Tibial nerve (tissue), 4 donors: ENCODE measurements around the gene COX6A1. TPM values are rescaled to one million over a fixed set of nuclear protein-coding genes. Genes with fewer than 3 reads are reported as not detected.
"Not testable (repeated sequence)": the region's sequence is repeated elsewhere in the genome, so short reads cannot be mapped to it uniquely, and the experiment has no call there.

Experiments
- DNase-seq, 2 donors: peaks; one replicate each; pipeline ENCODE4 v3.0.0-alpha.2; 2019; ENCODE audit warnings: low spot score in 2 of 2
- H3K27ac ChIP-seq, 4 donors: fragments of 200-600 bp; sonication (generic) in 3 of 4; one replicate each; pipeline ENCODE4 v1.5.1; 2017 to 2019; ENCODE audit warnings: mild to moderate bottlenecking in 1 of 4
- H3K27me3 ChIP-seq, 2 donors: fragments of 200-600 bp; sonication (generic) in 1 of 2; one replicate each; pipeline versions ENCODE4 v1.5.1 to v1.6.0; 2017 to 2019
- H3K36me3 ChIP-seq, 3 donors: fragments of 200-600 bp; sonication (generic); one replicate each; pipeline ENCODE4 v1.5.1; 2018 to 2019
- H3K4me1 ChIP-seq, 4 donors: fragments of 200-600 bp; sonication (generic) in 3 of 4; one replicate each; pipeline ENCODE4 v1.5.1; 2017 to 2019
- H3K4me3 ChIP-seq, 4 donors: fragments of 200-600 bp; sonication (generic) in 3 of 4; one replicate each; pipeline ENCODE4 v1.5.1; 2017 to 2019; ENCODE audit warnings: mild to moderate bottlenecking in 1 of 4, moderate library complexity in 1 of 4
- H3K9me3 ChIP-seq, 4 donors: fragments of 200-600 bp; sonication (generic) in 3 of 4; one replicate each; pipeline ENCODE4 v1.5.1; 2017 to 2019
- CTCF ChIP-seq, 5 experiments: fragments of 200-600 bp in 3 of 5; fragments of 450-650 bp in 2 of 5; sonication (generic) in 3 of 5; IDR thresholded peaks; one replicate each; pipeline ENCODE4 v1.5.1; 2016 to 2019; ENCODE audit warnings: antibody characterized with exemption in 5 of 5, mild to moderate bottlenecking in 3 of 5, moderate library complexity in 2 of 5
- EP300 ChIP-seq, 2 donors: sonication (generic); formaldehyde crosslinking; IDR thresholded peaks; one replicate each; pipeline ENCODE4 v1.6.1; 2017; ENCODE audit warnings: antibody characterized with exemption in 2 of 2, mild to moderate bottlenecking in 1 of 2
- POLR2A ChIP-seq, 2 donors: fragments of 450-650 bp; IDR thresholded peaks; one replicate each; pipeline ENCODE4 v1.6.1; 2017; ENCODE audit warnings: antibody characterized with exemption in 2 of 2, mild to moderate bottlenecking in 2 of 2, moderate library complexity in 2 of 2
- WGBS, 2 donors: methylation state at CpG; one replicate each; pipeline ENCODE4 v1.1.5; 2018; 5-methylcytosine and 5-hydroxymethylcytosine counted together
- total RNA-seq, 4 donors: library from RNA; depleted of rRNA; stranded (reverse); fragments of >200 nt; gene quantifications; one replicate each; pipeline ENCODE4 v1.1.0, GENCODE V29; 2016

The COX6A1 gene
- total RNA-seq, 4 donors from 2014 or later = 458 to 661 (median 570) TPM

GRCh38 chr12:120480211-120480610 lies 42.3 kb downstream of the COX6A1 start:
- Histone ChIP-seq H3K4me1 (no peaks in the 10 kb centered on the region), H3K4me3 (no peak overlapping the region), H3K36me3 (peaks cover 0 to 11% (median 0%) of the 10 kb centered on the region in 3 donors), H3K27ac (no peak overlapping the region), H3K9me3 (no peaks in the 10 kb centered on the region), H3K27me3 (no peaks in the 10 kb centered on the region)
- TF ChIP-seq POLR2A (IDR thresholded peaks at IDR 0.05) (no peak), CTCF (IDR thresholded peaks at IDR 0.05) (no peak), EP300 (IDR thresholded peaks at IDR 0.05) (no peak)
- DNase-seq = no peak
- WGBS, 2 donors = 62 to 74% methylated on average over 1 of the region's 1 CpG

GRCh38 chr12:120481022-120481767 lies 43.3 kb downstream of the COX6A1 start:
- no peak for TF ChIP-seq POLR2A (IDR thresholded peaks at IDR 0.05)
- TF ChIP-seq EP300 (IDR thresholded peaks at IDR 0.05) = no peak
- TF ChIP-seq CTCF (IDR thresholded peaks at IDR 0.05) = no peak
- DNase-seq = no peak
- H3K4me1 ChIP-seq = no peaks in the 10 kb centered on the region
- H3K27ac ChIP-seq = no peak overlapping the region
- H3K36me3 ChIP-seq = peaks cover 0 to 11% (median 0%) of the 10 kb centered on the region in 3 donors
- WGBS, 2 donors = 96% methylated on average over 9 of the region's 9 CpGs
- no peak overlapping the region for H3K4me3 ChIP-seq
- no peaks in the 10 kb centered on the region for H3K27me3 ChIP-seq
- no peaks in the 10 kb centered on the region for H3K9me3 ChIP-seq

GRCh38 chr12:120483621-120484020 lies 45.7 kb downstream of the COX6A1 start:
- no peak for DNase-seq
- Histone ChIP-seq H3K36me3 (peaks cover 0 to 11% (median 0%) of the 10 kb centered on the region in 3 donors), H3K9me3 (no peaks in the 10 kb centered on the region), H3K4me3 (no peak overlapping the region), H3K27ac (no peak overlapping the region), H3K4me1 (no peaks in the 10 kb centered on the region), H3K27me3 (no peaks in the 10 kb centered on the region)
- 94% methylated on average over 1 of the region's 1 CpG for WGBS, 2 donors
- TF ChIP-seq POLR2A (IDR thresholded peaks at IDR 0.05) = no peak
- TF ChIP-seq CTCF (IDR thresholded peaks at IDR 0.05) = no peak
- no peak for TF ChIP-seq EP300 (IDR thresholded peaks at IDR 0.05)

- Histone ChIP-seq H3K27ac (no peak overlapping the region), H3K4me1 (no peaks in the 10 kb centered on the region), H3K4me3 (no peak overlapping the region), H3K27me3 (no peaks in the 10 kb centered on the region), H3K9me3 (no peaks in the 10 kb centered on the region), H3K36me3 (peaks cover 0 to 24% (median 0%) of the 10 kb centered on the region in 3 donors)
- WGBS, 2 donors = 86 to 89% methylated on average over 7 of the region's 7 CpGs
- DNase-seq = no peak
- no peak for TF ChIP-seq EP300 (IDR thresholded peaks at IDR 0.05)
- TF ChIP-seq CTCF (IDR thresholded peaks at IDR 0.05) = no peak
- TF ChIP-seq POLR2A (IDR thresholded peaks at IDR 0.05) = no peak
Measured at GRCh38 chr12:120485961-120486881, 48.3 kb downstream of the COX6A1 start.

- not testable (repeated sequence) for H3K4me3 ChIP-seq, DNase-seq, H3K9me3 ChIP-seq, H3K4me1 ChIP-seq, H3K27ac ChIP-seq, H3K27me3 ChIP-seq
- peaks cover 0 to 25% (median 0%) of the 10 kb centered on the region in 3 donors for H3K36me3 ChIP-seq
- 75 to 79% methylated on average over 7 of the region's 7 CpGs for WGBS, 2 donors
Measured at GRCh38 chr12:120487552-120487951, 49.6 kb downstream of the COX6A1 start.
